SK-N-SH (cell line): ENCODE measurements around the gene ACD. TPM values are rescaled to one million over a fixed set of nuclear protein-coding genes. Genes with fewer than 3 reads are reported as not detected.

Experiments
- CTCF ChIA-PET: fragments of 300-600, 350-600 bp; formaldehyde crosslinking; extraction: SDS; loops from one replicate; lab custom pipeline; 2021; lab: Yijun Ruan, JAX
- POLR2A ChIA-PET: fragments of 350-600 bp; sonication (Branson Sonifier 250); formaldehyde crosslinking; extraction: SDS; loops from one replicate; lab custom pipeline; 2020; ENCODE audit warnings: antibody characterized with exemption, inconsistent platforms; lab: Yijun Ruan, JAX
- DNase-seq: peaks from one replicate; pipeline ENCODE4 v3.0.0; 2012
- H2AFZ ChIP-seq: fragments of 200-600 bp; sonication (generic); 2 replicates; pipeline ENCODE4 v1.8.1; 2016; ENCODE audit warnings: antibody characterized with exemption, mild to moderate bottlenecking, low read depth
- H3F3A ChIP-seq: fragments of 200-600 bp; sonication (generic); replicated peaks from 2 replicates; pipeline ENCODE3; 2016; ENCODE audit warnings: antibody characterized with exemption, mild to moderate bottlenecking; ENCODE audit not compliant: insufficient read depth
- H3K27ac ChIP-seq, 2 experiments: fragments of 200-500 bp in 1 of 2; fragments of 200-600 bp in 1 of 2; sonication (Bioruptor generic) in 1 of 2; sonication (generic), shearing (Covaris generic) in 1 of 2; 2 replicates each; pipeline versions ENCODE4 v1.5.1 to v1.6.1; 2014 to 2016; ENCODE audit warnings: low read depth in 2 of 2, inconsistent platforms in 1 of 2, low read length in 1 of 2, mild to moderate bottlenecking in 1 of 2, mixed read lengths in 1 of 2
- H3K27me3 ChIP-seq: fragments of 200-600 bp; sonication (generic), shearing (Covaris generic); 2 replicates; pipeline ENCODE4 v1.6.1; 2016; ENCODE audit warnings: mixed run types; ENCODE audit not compliant: insufficient read depth
- H3K36me3 ChIP-seq, 2 experiments: fragments of 200-500 bp in 1 of 2; fragments of 200-600 bp in 1 of 2; sonication (Bioruptor generic) in 1 of 2; sonication (generic) in 1 of 2; replicated peaks in 1 of 2; 2 replicates each; pipeline versions ENCODE3 to v1.5.1; 2014 to 2016; ENCODE audit warnings: low read length in 1 of 2, mild to moderate bottlenecking in 1 of 2; ENCODE audit not compliant: insufficient read depth in 2 of 2, control insufficient read depth in 1 of 2
- H3K4me1 ChIP-seq, 2 experiments: fragments of 200-500 bp in 1 of 2; fragments of 200-600 bp in 1 of 2; sonication (Bioruptor generic) in 1 of 2; sonication (generic), shearing (Covaris generic) in 1 of 2; 2 replicates each; pipeline versions ENCODE4 v1.5.1 to v1.6.1; 2014 to 2016; ENCODE audit warnings: low read depth in 1 of 2, low read length in 1 of 2, mixed run types in 1 of 2; ENCODE audit not compliant: insufficient read depth in 2 of 2, control insufficient read depth in 1 of 2
- H3K4me2 ChIP-seq: fragments of 200-600 bp; sonication (generic), shearing (Covaris generic); 2 replicates; pipeline ENCODE4 v1.6.1; 2017; ENCODE audit warnings: mixed run types
- H3K4me3 ChIP-seq, 2 experiments: fragments of 200-500 bp in 1 of 2; fragments of 200-600 bp in 1 of 2; sonication (Bioruptor generic) in 1 of 2; sonication (generic), shearing (Covaris generic) in 1 of 2; 2 replicates each; pipeline versions ENCODE4 v1.5.1 to v1.8.1; 2014 to 2016; ENCODE audit warnings: low read depth in 2 of 2, inconsistent platforms in 1 of 2, low read length in 1 of 2, mild to moderate bottlenecking in 1 of 2, mixed read lengths in 1 of 2, moderate library complexity in 1 of 2
- H3K79me2 ChIP-seq: fragments of 200-600 bp; sonication (generic); 2 replicates; pipeline ENCODE4 v1.8.1; 2017; ENCODE audit warnings: mild to moderate bottlenecking; ENCODE audit not compliant: insufficient read depth
- H3K9ac ChIP-seq: fragments of 200-600 bp; sonication (generic); 2 replicates; pipeline ENCODE4 v1.6.1; 2017; ENCODE audit warnings: mixed run types
- H3K9me2 ChIP-seq: fragments of 200-600 bp; sonication (generic); 2 replicates; pipeline ENCODE4 v1.6.1; 2017; ENCODE audit warnings: mixed run types
- H3K9me3 ChIP-seq: fragments of 200-600 bp; sonication (generic); 2 replicates; pipeline ENCODE4 v1.6.1; 2017; ENCODE audit warnings: mixed run types, mild to moderate bottlenecking, moderate library complexity
- H4K20me1 ChIP-seq: fragments of 200-600 bp; sonication (generic); 2 replicates; pipeline ENCODE4 v1.6.1; 2017; ENCODE audit warnings: mild to moderate bottlenecking, mixed run types; ENCODE audit not compliant: insufficient read depth
- CTCF ChIP-seq: fragments of 200-600 bp; sonication (generic); IDR thresholded peaks from 2 replicates; pipeline ENCODE4 v1.6.1; 2017; ENCODE audit warnings: antibody characterized with exemption, mild to moderate bottlenecking, moderate library complexity
- EP300 ChIP-seq, 2 experiments: IDR thresholded peaks; 2 replicates each; pipeline versions ENCODE4 v1.4.0 to v1.6.1; 2012; ENCODE audit warnings: borderline replicate concordance in 1 of 2, low read depth in 1 of 2, low read length in 1 of 2
- FOXM1 ChIP-seq: IDR thresholded peaks from 2 replicates; pipeline ENCODE4 v1.4.0; 2012; ENCODE audit warnings: low read depth, mild to moderate bottlenecking
- IRF3 ChIP-seq: fragments of 150-350 bp; IDR thresholded peaks from 2 replicates; pipeline ENCODE4 v1.6.1; 2016; ENCODE audit warnings: mild to moderate bottlenecking, low read depth, low read length
- NFIC ChIP-seq: IDR thresholded peaks from 2 replicates; pipeline ENCODE4 v1.4.0; 2012; ENCODE audit warnings: borderline replicate concordance
- RAD21 ChIP-seq: IDR thresholded peaks from 2 replicates; pipeline ENCODE4 v1.6.1; 2012; ENCODE audit warnings: mild to moderate bottlenecking, low read length
- RCOR1 ChIP-seq: fragments of 150-350 bp; IDR thresholded peaks from 2 replicates; pipeline ENCODE4 v1.6.1; 2017; ENCODE audit warnings: antibody characterized with exemption, low read length
- TCF12 ChIP-seq: IDR thresholded peaks from 2 replicates; pipeline ENCODE4 v1.4.0; 2012
- USF1 ChIP-seq: IDR thresholded peaks from 2 replicates; pipeline ENCODE4 v1.4.0; 2012; ENCODE audit warnings: low read depth, borderline replicate concordance
- USF2 ChIP-seq: fragments of 150-350 bp; IDR thresholded peaks from 2 replicates; pipeline ENCODE4 v1.6.1; 2017; ENCODE audit warnings: antibody characterized with exemption, low read length, low read depth, borderline replicate concordance
- ZBTB33 ChIP-seq: IDR thresholded peaks from 2 replicates; pipeline ENCODE4 v1.4.0; 2012; ENCODE audit warnings: low read depth, borderline replicate concordance
- whole genome bisulfite sequencing: methylation state at CpG from one replicate; pipeline ENCODE4 v1.1.6; 2017; ENCODE audit warnings: low lambda C conversion rate; 5-methylcytosine and 5-hydroxymethylcytosine counted together
- polyA plus RNA-seq, 3 experiments: library from polyadenylated mRNA; depleted of rRNA; stranded (reverse); fragments of >200 nt; gene quantifications; 2 replicates each; pipeline ENCODE4 v1.2.3, GENCODE V29; 2012

The ACD gene
- polyA plus RNA-seq, 1 of the 3 experiments (the other 2 are of a cell fraction), result 37.8 TPM

- WGBS, result 97% methylated on average over 6 of the region's 17 CpGs
- no peaks in the 10 kb centered on the region for H3K79me2 ChIP-seq
- no peaks in the 10 kb centered on the region for H3K27me3 ChIP-seq
- peaks cover 15 to 26% of the 10 kb centered on the region in 2 experiments; a peak in 2 of 4 replicates for H3K4me1 ChIP-seq
- no peak for DNase-seq
- H4K20me1 ChIP-seq, result no peaks in the 10 kb centered on the region
- H3F3A ChIP-seq, result no peaks in the 10 kb centered on the region
- peaks cover 5 to 10% of the 10 kb centered on the region in 2 experiments for H3K36me3 ChIP-seq
- no peak overlapping the region for H2AFZ ChIP-seq
- no peaks in the 10 kb centered on the region for H3K9me2 ChIP-seq
- no peaks in the 10 kb centered on the region for H3K9me3 ChIP-seq
- H3K4me3 ChIP-seq, result no peak overlapping the region
- H3K27ac ChIP-seq, result no peak overlapping the region
- ChIA-PET CTCF (interaction anchor here (0.6 kb wide), 1 partner anchor 76 kb away, joined by 3 read pairs; no protein-coding TSS in a partner anchor), POLR2A (interaction anchor here (0.5 kb wide), 1 partner anchor 262 kb away, joined by 3 read pairs; no protein-coding TSS in a partner anchor)
- no peak overlapping the region for H3K4me2 ChIP-seq
- no peak overlapping the region for H3K9ac ChIP-seq
- TF ChIP-seq RAD21 (no peak), CTCF (no peak), ZBTB33 (no peak), EP300 (IDR thresholded peaks at IDR 0.05; ENCODE audit: borderline replicate concordance in 1 of 2, low read depth in 1 of 2, low read length in 1 of 2) (no peak), USF2 (no peak), TCF12 (no peak), RCOR1 (no peak), FOXM1 (no peak), IRF3 (no peak), NFIC (no peak), USF1 (no peak)
Observed at GRCh38 chr16:67675579-67675935, 15.5 kb upstream of the ACD start.
